OCI-LY7 (cell line): ENCODE measurements around the gene ARFGAP3. TPM values are rescaled to one million over a fixed set of nuclear protein-coding genes. Genes with fewer than 3 reads are reported as not detected.

Experiments used
- BruUV-seq: library from RNA; stranded (reverse); fragments of 400-500 nt; replicated peaks from 2 replicates; lab custom pipeline; 2021; lab: Mats Ljungman, UMichigan
- CTCF ChIA-PET: fragments of 300-600 bp; sonication (Branson Sonifier 250); formaldehyde crosslinking; loops from one replicate; lab custom pipeline; 2022; ENCODE audit warnings: antibody characterized with exemption; ENCODE audit not compliant: unreplicated experiment; lab: Charles Lee
- POLR2A ChIA-PET: fragments of 300-600 bp; sonication (Branson Sonifier 250); formaldehyde crosslinking; loops from one replicate; lab custom pipeline; 2022; ENCODE audit warnings: antibody characterized with exemption; lab: Charles Lee
- DNase-seq: peaks from one replicate; pipeline ENCODE4 v3.0.0-alpha.2; 2015; ENCODE audit warnings: low spot score
- H2AFZ ChIP-seq: fragments of 200-600 bp; sonication (generic), shearing (Covaris generic); 2 replicates; pipeline ENCODE4 v1.6.1; 2014; ENCODE audit warnings: mild to moderate bottlenecking, antibody characterized with exemption, low read length, moderate library complexity
- H3K27ac ChIP-seq: fragments of 200-600 bp; sonication (generic); 2 replicates; pipeline ENCODE4 v1.5.1; 2014; ENCODE audit warnings: mixed run types, low read depth, mild to moderate bottlenecking, moderate library complexity, low read length, inconsistent platforms; ENCODE audit not compliant: poor library complexity, severe bottlenecking
- H3K36me3 ChIP-seq: fragments of 200-600 bp; sonication (generic); 2 replicates; pipeline ENCODE4 v1.6.1; 2014; ENCODE audit warnings: mild to moderate bottlenecking, antibody characterized with exemption, low read length, moderate library complexity, mixed read lengths; ENCODE audit not compliant: insufficient read depth
- H3K4me1 ChIP-seq: fragments of 200-600 bp; sonication (generic); 2 replicates; pipeline ENCODE4 v1.5.1; 2014; ENCODE audit warnings: mild to moderate bottlenecking, low read length; ENCODE audit not compliant: insufficient read depth, poor library complexity, severe bottlenecking
- H3K4me2 ChIP-seq: fragments of 200-600 bp; sonication (generic); 2 replicates; pipeline ENCODE4 v1.6.1; 2014; ENCODE audit warnings: mild to moderate bottlenecking, low read length
- H3K4me3 ChIP-seq: fragments of 200-600 bp; sonication (generic); 2 replicates; pipeline ENCODE4 v1.5.1; 2014; ENCODE audit warnings: mild to moderate bottlenecking, low read depth, low read length; ENCODE audit not compliant: poor library complexity, severe bottlenecking
- H3K79me2 ChIP-seq: fragments of 200-600 bp; sonication (generic); 2 replicates; pipeline ENCODE4 v1.6.1; 2016; ENCODE audit warnings: low read depth, mild to moderate bottlenecking, low read length, moderate library complexity, mixed read lengths; ENCODE audit not compliant: insufficient read depth
- H3K9me2 ChIP-seq: fragments of 200-600 bp; sonication (generic); 2 replicates; pipeline ENCODE4 v1.6.1; 2016; ENCODE audit warnings: mild to moderate bottlenecking, low read length, mixed read lengths; ENCODE audit not compliant: insufficient read depth
- H3K9me3 ChIP-seq: fragments of 200-600 bp; sonication (generic); 2 replicates; pipeline ENCODE4 v1.6.1; 2014; ENCODE audit warnings: mild to moderate bottlenecking, mixed run types, low read length, mixed read lengths
- H4K20me1 ChIP-seq: fragments of 200-600 bp; sonication (generic); 2 replicates; pipeline ENCODE4 v1.6.1; 2014; ENCODE audit warnings: mild to moderate bottlenecking, antibody characterized with exemption, low read length, moderate library complexity, mixed read lengths; ENCODE audit not compliant: insufficient read depth
- CTCF ChIP-seq: fragments of 200-600 bp; sonication (generic); conservative IDR thresholded peaks from 2 replicates; pipeline ENCODE4 v1.5.1; 2014; ENCODE audit warnings: mild to moderate bottlenecking, antibody characterized with exemption, low read length, moderate library complexity, mixed read lengths
- EZH2phosphoT487 ChIP-seq: fragments of 200-600 bp; sonication (generic); IDR thresholded peaks from 2 replicates; pipeline ENCODE4 v1.6.1; 2018; ENCODE audit warnings: low read depth, borderline replicate concordance, mild to moderate bottlenecking, mixed run types, antibody characterized with exemption, low read length, moderate library complexity, mixed read lengths
- intact Hi-C: fragments of 100-400 bp; cut with micrococcal nuclease; formaldehyde crosslinking; loops from one replicate; pipeline ENCODE4 v1.10.0; 2022; ENCODE audit not compliant: unreplicated experiment
- total RNA-seq, 2 experiments: library from RNA; depleted of rRNA in 1 of 2; stranded (reverse); fragments of >200 nt in 1 of 2; shearing (Covaris generic) in 1 of 2; gene quantifications; 2 replicates each; pipeline ENCODE4 v1.2.3, GENCODE V29; 2014 to 2022

Gene ARFGAP3
- total RNA-seq, 2 experiments from 2014 or later = 24.2 to 47.0 TPM

- H3K9me2 ChIP-seq = no peaks in the 10 kb centered on the region
- BruUV-seq = no TSS peak
- POLR2A ChIA-PET = no interaction called here
- no peaks in the 10 kb centered on the region for H3K79me2 ChIP-seq
- H3K4me3 ChIP-seq = no peak overlapping the region
- no peak overlapping the region for H2AFZ ChIP-seq
- no peak overlapping the region for H3K4me2 ChIP-seq
- DNase-seq = no peak
- CTCF ChIA-PET = interaction anchor here (0.5 kb wide), 1 partner anchor 140 kb away, joined by 3 read pairs; no protein-coding TSS in a partner anchor
- 0 out of 2 replicates have a peak, but pooled peaks have one; percentile 17 for TF ChIP-seq CTCF
- no peak for TF ChIP-seq EZH2phosphoT487
- intact Hi-C loops = no loop called here
- H3K36me3 ChIP-seq = no peaks in the 10 kb centered on the region
- H4K20me1 ChIP-seq = no peaks in the 10 kb centered on the region
- H3K4me1 ChIP-seq = no peaks in the 10 kb centered on the region
- no peaks in the 10 kb centered on the region for H3K9me3 ChIP-seq
- no peak overlapping the region for H3K27ac ChIP-seq
These were observed 62.2 kb downstream of the ARFGAP3 start for GRCh38 chr22:42794551-42795510.

DNA sequence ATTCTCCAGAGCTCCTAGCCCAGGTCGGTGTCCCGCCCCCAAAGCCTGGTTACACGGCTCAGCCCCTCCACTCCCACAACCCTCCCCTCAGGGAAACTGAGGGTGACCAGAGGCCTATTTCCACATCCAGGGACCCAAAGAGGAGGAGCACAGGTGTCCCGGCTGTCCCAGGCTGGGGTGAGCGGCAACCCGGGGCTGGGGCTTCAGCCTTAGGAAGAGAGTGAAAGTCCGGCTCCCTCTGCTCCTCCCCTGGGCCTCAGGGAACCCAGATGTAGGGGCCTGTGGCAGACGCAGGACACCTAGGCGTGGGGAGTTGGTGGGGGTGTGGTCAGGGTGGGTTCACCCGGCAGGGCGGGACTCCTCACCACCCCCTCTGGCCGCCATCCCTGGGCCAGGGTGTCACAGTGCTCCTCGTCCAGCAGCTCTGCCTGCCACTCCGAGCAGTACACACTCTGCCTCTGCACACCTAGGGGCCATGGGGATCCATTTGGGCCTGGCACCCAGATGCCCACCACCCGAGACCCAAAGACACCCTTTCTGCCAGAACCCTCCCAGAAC is 63.1 kb downstream of the ARFGAP3 start:
- intact Hi-C loops = no loop called here
- H3K9me3 ChIP-seq = no peaks in the 10 kb centered on the region
- H2AFZ ChIP-seq = no peak overlapping the region
- ChIA-PET CTCF (no interaction called here), POLR2A (no interaction called here)
- no TSS peak for BruUV-seq
- H3K9me2 ChIP-seq = no peaks in the 10 kb centered on the region
- H4K20me1 ChIP-seq = no peaks in the 10 kb centered on the region
- no peak overlapping the region for H3K27ac ChIP-seq
- no peak overlapping the region for H3K4me2 ChIP-seq
- no peaks in the 10 kb centered on the region for H3K79me2 ChIP-seq
- no peaks in the 10 kb centered on the region for H3K4me1 ChIP-seq
- no peak overlapping the region for H3K4me3 ChIP-seq
- H3K36me3 ChIP-seq = no peaks in the 10 kb centered on the region
- no peak for DNase-seq
- no peak for TF ChIP-seq EZH2phosphoT487
- TF ChIP-seq CTCF = no peak
